Glutamatergic neuron (in vitro differentiated cells): ENCODE results near the gene NOP56. TPM values are rescaled to one million over a fixed set of nuclear protein-coding genes. Genes with fewer than 3 reads are reported as not detected.

Source experiments
- DNase-seq: peaks from one replicate; pipeline ENCODE4 v3.0.0; 2022
- H3K27ac Mint-ChIP-seq: one replicate; pipeline ENCODE4 v1.8.0; 2020; ENCODE audit warnings: mild to moderate bottlenecking, mixed read lengths, inconsistent platforms; ENCODE audit not compliant: unreplicated experiment
- H3K27me3 Mint-ChIP-seq: one replicate; pipeline ENCODE4 v1.8.0; 2020; ENCODE audit warnings: mild to moderate bottlenecking, moderate library complexity, mixed read lengths, inconsistent platforms; ENCODE audit not compliant: unreplicated experiment
- H3K36me3 Mint-ChIP-seq: one replicate; pipeline ENCODE4 v1.8.0; 2020; ENCODE audit warnings: mild to moderate bottlenecking, mixed read lengths, inconsistent platforms; ENCODE audit not compliant: unreplicated experiment
- H3K4me1 Mint-ChIP-seq: one replicate; pipeline ENCODE4 v1.8.0; 2020; ENCODE audit warnings: mild to moderate bottlenecking, low read depth, mixed read lengths, inconsistent platforms; ENCODE audit not compliant: unreplicated experiment
- H3K4me3 Mint-ChIP-seq: one replicate; pipeline ENCODE4 v1.8.0; 2020; ENCODE audit warnings: mild to moderate bottlenecking, mixed read lengths, inconsistent platforms; ENCODE audit not compliant: unreplicated experiment
- H3K9me3 Mint-ChIP-seq: one replicate; pipeline ENCODE4 v1.8.0; 2020; ENCODE audit warnings: mild to moderate bottlenecking, moderate library complexity, mixed read lengths, inconsistent platforms; ENCODE audit not compliant: unreplicated experiment
- total RNA-seq: library from RNA; stranded (reverse); fragmentation: NEBNext Ultra II Directional; extraction: Animal tissue kit (Norgen Biotek cat#: 25700); gene quantifications from one replicate; pipeline ENCODE4 v1.2.1, GENCODE V29; 2021; ENCODE audit not compliant: unreplicated experiment
- TF ChIP-seq, protein P1 (sequence below): fragments of 200-600 bp; sonication (generic); IDR thresholded peaks from one replicate; pipeline ENCODE4 v1.5.0; 2021; ENCODE audit not compliant: partially characterized antibody, unreplicated experiment

NOP56 gene
- total RNA-seq, 1 donor from 2014 or later, result 185 TPM

- peaks cover 8% of the 10 kb centered on the region for H3K27me3 Mint-ChIP-seq
- no peak overlapping the region for H3K4me3 Mint-ChIP-seq
- DNase-seq, result no peak
- H3K36me3 Mint-ChIP-seq, result no peaks in the 10 kb centered on the region
- TF ChIP-seq, protein P1, sequence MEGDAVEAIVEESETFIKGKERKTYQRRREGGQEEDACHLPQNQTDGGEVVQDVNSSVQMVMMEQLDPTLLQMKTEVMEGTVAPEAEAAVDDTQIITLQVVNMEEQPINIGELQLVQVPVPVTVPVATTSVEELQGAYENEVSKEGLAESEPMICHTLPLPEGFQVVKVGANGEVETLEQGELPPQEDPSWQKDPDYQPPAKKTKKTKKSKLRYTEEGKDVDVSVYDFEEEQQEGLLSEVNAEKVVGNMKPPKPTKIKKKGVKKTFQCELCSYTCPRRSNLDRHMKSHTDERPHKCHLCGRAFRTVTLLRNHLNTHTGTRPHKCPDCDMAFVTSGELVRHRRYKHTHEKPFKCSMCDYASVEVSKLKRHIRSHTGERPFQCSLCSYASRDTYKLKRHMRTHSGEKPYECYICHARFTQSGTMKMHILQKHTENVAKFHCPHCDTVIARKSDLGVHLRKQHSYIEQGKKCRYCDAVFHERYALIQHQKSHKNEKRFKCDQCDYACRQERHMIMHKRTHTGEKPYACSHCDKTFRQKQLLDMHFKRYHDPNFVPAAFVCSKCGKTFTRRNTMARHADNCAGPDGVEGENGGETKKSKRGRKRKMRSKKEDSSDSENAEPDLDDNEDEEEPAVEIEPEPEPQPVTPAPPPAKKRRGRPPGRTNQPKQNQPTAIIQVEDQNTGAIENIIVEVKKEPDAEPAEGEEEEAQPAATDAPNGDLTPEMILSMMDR, result no peak
- no peak overlapping the region for H3K27ac Mint-ChIP-seq
- peaks cover 9% of the 10 kb centered on the region for H3K4me1 Mint-ChIP-seq
- peaks cover 4% of the 10 kb centered on the region for H3K9me3 Mint-ChIP-seq
Measured at GRCh38 chr20:2701671-2702081, 49.2 kb downstream of the NOP56 start.

DNA sequence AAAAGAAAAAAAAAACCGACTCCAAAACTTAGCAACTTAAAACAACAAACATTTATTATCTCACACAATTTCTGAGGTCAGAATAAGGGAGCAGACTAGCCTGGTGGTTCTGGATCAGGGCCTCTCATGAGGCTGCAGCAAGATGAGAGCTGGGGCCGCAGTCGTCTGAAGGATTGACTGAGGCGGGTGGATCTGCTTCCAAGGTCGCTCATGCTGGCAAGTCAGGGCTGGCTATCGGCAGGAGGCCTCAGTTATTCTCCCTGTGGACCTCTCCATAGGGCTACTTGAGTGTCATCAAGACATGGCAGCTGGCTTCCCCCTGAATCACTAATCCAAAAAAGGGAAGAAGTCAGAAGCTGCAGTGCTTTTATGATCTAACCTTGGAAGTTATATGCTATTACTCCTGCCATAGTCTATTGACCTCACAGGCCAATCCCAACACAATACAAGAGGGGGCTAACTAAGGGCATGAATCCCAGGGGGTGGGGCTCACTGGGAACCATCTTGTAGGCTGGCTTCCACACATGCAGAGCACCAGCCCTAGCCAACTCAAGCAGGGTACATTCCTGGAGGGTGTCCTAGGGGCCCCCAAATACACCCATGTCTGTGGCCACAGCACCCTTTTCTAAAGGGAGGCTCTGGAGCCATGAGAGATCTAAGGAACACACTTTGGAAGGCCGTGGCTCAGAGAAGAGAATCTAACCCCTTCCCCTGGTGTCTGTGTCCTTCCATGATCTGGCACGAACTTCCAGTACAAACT, 51.5 kb downstream of the NOP56 start:
- no peaks in the 10 kb centered on the region for H3K36me3 Mint-ChIP-seq
- DNase-seq, result no peak
- TF ChIP-seq, protein P1, result no peak
- no peak overlapping the region for H3K27ac Mint-ChIP-seq
- peaks cover 9% of the 10 kb centered on the region for H3K27me3 Mint-ChIP-seq
- peaks cover 2% of the 10 kb centered on the region for H3K9me3 Mint-ChIP-seq
- no peaks in the 10 kb centered on the region for H3K4me1 Mint-ChIP-seq
- no peak overlapping the region for H3K4me3 Mint-ChIP-seq

GRCh38 chr20:2705931-2706645, 53.7 kb downstream of the NOP56 start:
- Mint-ChIP-seq H3K4me1 (no peaks in the 10 kb centered on the region), H3K27ac (no peak overlapping the region), H3K9me3 (no peaks in the 10 kb centered on the region), H3K27me3 (peaks cover 7% of the 10 kb centered on the region), H3K4me3 (no peak overlapping the region), H3K36me3 (no peaks in the 10 kb centered on the region)
- DNase-seq, result no peak
- TF ChIP-seq, protein P1, result no peak

DNA sequence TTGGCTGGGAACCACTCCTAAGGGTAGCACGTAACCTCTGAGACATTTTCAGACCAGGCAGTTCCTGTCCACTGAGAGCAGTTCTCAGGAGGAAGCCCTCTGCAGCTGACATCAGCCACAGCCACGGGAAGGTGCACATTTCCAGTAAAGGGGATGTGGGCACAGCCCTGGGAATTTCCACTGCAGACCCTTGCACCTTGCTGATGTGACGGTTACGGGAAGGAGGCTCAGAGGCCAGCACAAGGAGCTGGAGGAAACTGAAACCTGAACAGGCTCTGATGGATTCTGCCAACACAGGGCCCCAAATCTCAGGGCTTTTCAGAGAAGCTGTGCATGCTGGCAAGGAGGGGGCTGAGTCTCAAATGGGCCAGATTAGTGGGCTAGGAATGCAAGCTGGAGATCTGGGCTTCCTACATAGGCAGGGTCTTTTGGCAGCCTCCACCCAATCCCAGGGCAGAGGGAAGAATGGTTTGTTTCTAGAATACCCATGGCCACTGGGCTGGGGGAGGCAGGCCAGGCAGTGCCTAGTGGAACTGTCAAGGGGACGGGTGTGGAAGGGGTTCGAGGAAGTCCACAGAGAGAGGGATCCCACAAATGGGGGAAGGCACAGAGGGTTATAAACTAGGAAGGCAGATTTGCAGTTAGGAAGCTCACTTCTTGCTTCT, 54.4 kb downstream of the NOP56 start:
- peaks cover 6% of the 10 kb centered on the region for H3K27me3 Mint-ChIP-seq
- H3K4me1 Mint-ChIP-seq, result no peaks in the 10 kb centered on the region
- H3K27ac Mint-ChIP-seq, result no peak overlapping the region
- H3K36me3 Mint-ChIP-seq, result no peaks in the 10 kb centered on the region
- DNase-seq, result no peak
- TF ChIP-seq, protein P1, result no peak
- no peaks in the 10 kb centered on the region for H3K9me3 Mint-ChIP-seq
- H3K4me3 Mint-ChIP-seq, result no peak overlapping the region
